GM13976 (cell line): ENCODE measurements around the gene JAGN1.
"Not testable (repeated sequence)": the region's sequence is repeated elsewhere in the genome, so short reads cannot be mapped to it uniquely, and the experiment has no call there.

Experiments used
- DNase-seq: peaks from one replicate; pipeline ENCODE4 v3.0.0; 2012; ENCODE audit warnings: low spot score
- CTCF ChIP-seq: IDR thresholded peaks from 2 replicates; pipeline ENCODE4 v1.5.1; 2012; ENCODE audit warnings: borderline replicate concordance, mild to moderate bottlenecking; ENCODE audit not compliant: insufficient read depth; ENCODE audit errors: extremely low read depth, missing control alignments, control extremely low read depth
- in situ Hi-C: fragments of 300-500 bp; cut with MboI; formaldehyde crosslinking; loops from one replicate; pipeline ENCODE4 v1.12.0; 2022; ENCODE audit warnings: low sequenced_read_pairs, mixed read lengths, inconsistent platforms; ENCODE audit not compliant: unreplicated experiment

Gene JAGN1

GRCh38 chr3:9848860-9849259 lies 41.5 kb upstream of the JAGN1 start:
- TF ChIP-seq CTCF = peak; percentile 23
- in situ Hi-C loops, DNase-seq: not testable (repeated sequence)

- DNase-seq, in situ Hi-C loops: not testable (repeated sequence)
Observed at GRCh38 chr3:9851383-9851782, 39.0 kb upstream of the JAGN1 start.

GRCh38 chr3:9851926-9852325 lies 38.5 kb upstream of the JAGN1 start:
- in situ Hi-C loops, DNase-seq: not testable (repeated sequence)

GRCh38 chr3:9852528-9852927 lies 37.9 kb upstream of the JAGN1 start:
- in situ Hi-C loops = no loop called here
- DNase-seq = no peak
- no peak for TF ChIP-seq CTCF

GRCh38 chr3:9854291-9854940 lies 36.0 kb upstream of the JAGN1 start:
- DNase-seq, in situ Hi-C loops: not testable (repeated sequence)

- in situ Hi-C loops = no loop called here
- TF ChIP-seq CTCF = no peak
- DNase-seq = no peak
Observed at GRCh38 chr3:9855594-9855993, 34.8 kb upstream of the JAGN1 start.

- in situ Hi-C loops = no loop called here
- no peak for TF ChIP-seq CTCF
- no peak for DNase-seq
Observed at GRCh38 chr3:9859530-9860025, 30.8 kb upstream of the JAGN1 start.

GRCh38 chr3:9861201-9861600 lies 29.2 kb upstream of the JAGN1 start:
- TF ChIP-seq CTCF = no peak
- in situ Hi-C loops = no loop called here
- no peak for DNase-seq
